Right cardiac atrium (tissue), 5 donors: Measurements from ENCODE around the gene MRPL10. TPM values are rescaled to one million over a fixed set of nuclear protein-coding genes. Genes with fewer than 3 reads are reported as not detected.

Experiments
- ATAC-seq, 2 donors: fragments of 200-7000 bp; cut with Tn5 transposase; one replicate each; pipeline versions ENCODE4 v1.8.0 to v1.9.1; 2020; ENCODE audit warnings: moderate library complexity in 2 of 2, mild to moderate bottlenecking in 1 of 2
- DNase-seq, 3 donors: peaks; one replicate each; pipeline ENCODE4 v3.0.0-alpha.2; 2020
- H3K27ac ChIP-seq: one replicate; pipeline ENCODE4 v1.5.1; 2013; ENCODE audit warnings: mild to moderate bottlenecking, low read length, control low read depth, moderate library complexity
- H3K27me3 ChIP-seq: one replicate; pipeline ENCODE4 v1.6.1; 2013; ENCODE audit not compliant: control insufficient read depth, insufficient read depth
- H3K4me1 ChIP-seq: one replicate; pipeline ENCODE4 v1.6.1; 2013; ENCODE audit warnings: low read length; ENCODE audit not compliant: control insufficient read depth, insufficient read depth
- H3K4me3 ChIP-seq: one replicate; pipeline ENCODE4 v1.5.1; 2013; ENCODE audit warnings: low read length, control low read depth
- H3K9me3 ChIP-seq: one replicate; pipeline ENCODE4 v1.6.1; 2013; ENCODE audit warnings: low read length; ENCODE audit not compliant: control insufficient read depth
- WGBS: extraction: QIAGEN DNeasy Blood & Tissue Kit; methylation state at CpG from one replicate; pipeline ENCODE4 v1.1.7; 2013; 5-methylcytosine and 5-hydroxymethylcytosine counted together
- intact Hi-C, 4 donors: fragments of 100-400 bp; cut with DNase I; formaldehyde crosslinking; loops; one replicate each; pipeline versions ENCODE4 v1.11.0 to v1.14.0; 2022 to 2023
- long read RNA-seq, 4 donors: library from polyadenylated mRNA; unstranded; transcript quantifications; one replicate each; pipeline ENCODE4 v2.0.0, GENCODE V29; 2020 to 2021
- polyA plus RNA-seq: library from polyadenylated mRNA; stranded (reverse); fragments of 200-250 nt; gene quantifications from one replicate; pipeline ENCODE4 v1.2.3, GENCODE V29; 2013
- total RNA-seq, 4 donors: library from RNA; stranded (reverse); fragmentation: NEBNext Ultra II Directional; extraction: Animal tissue kit (Norgen Biotek cat#: 25700); gene quantifications; one replicate each; pipeline ENCODE4 v1.2.1, GENCODE V29; 2021
- donor health status: healthy with polysubstance abuse.
- donor health status: DM: no; HTN: yes; CAD: no.
- donor health status: DM: no; HTN: no; CAD: no.
- donor health status: DM: no; HTN: yes; CAD: no; lungs with severe emphysema.
- donor health status: DM: yes; HTN: yes; CAD: no.

MRPL10 gene
- total RNA-seq (10 to 100 TPM; 37.7 to 52.3 (median 46.6) TPM), polyA plus RNA-seq (48.0 TPM)
- long read RNA-seq, donor 1, transcript MRPL10-202 (5 exons, 1,725 nt) = major isoform, 43 of 97 reads
- long read RNA-seq, donor 1, transcript MRPL10-203 (6 exons, 1,622 nt) = minor isoform, 15 of 97 reads
- long read RNA-seq, donor 1, partial matches to known transcripts = 36 of 97 reads
- long read RNA-seq, donor 1, other reads (novel, unspliced or antisense) = 2 of 97 reads
- long read RNA-seq, donor 2, transcript MRPL10-203 (6 exons, 1,622 nt) = minor isoform, 8 of 46 reads
- long read RNA-seq, donor 2, transcript MRPL10-202 (5 exons, 1,725 nt) = major isoform, 30 of 46 reads
- long read RNA-seq, donor 2, partial matches to known transcripts = 8 of 46 reads
- long read RNA-seq, donor 2, other reads (novel, unspliced or antisense) = 0 of 46 reads
- long read RNA-seq, donor 3, transcript MRPL10-203 (6 exons, 1,622 nt) = minor isoform, 20 of 159 reads
- long read RNA-seq, donor 3, transcript MRPL10-202 (5 exons, 1,725 nt) = major isoform, 61 of 159 reads
- long read RNA-seq, donor 3, partial matches to known transcripts = 74 of 159 reads
- long read RNA-seq, donor 3, other reads (novel, unspliced or antisense) = 2 of 159 reads
- long read RNA-seq, donor 4, transcript MRPL10-202 (5 exons, 1,725 nt) = major isoform, 34 of 65 reads
- long read RNA-seq, donor 4, transcript MRPL10-203 (6 exons, 1,622 nt) = minor isoform, 7 of 65 reads
- long read RNA-seq, donor 4, partial matches to known transcripts = 17 of 65 reads
- long read RNA-seq, donor 4, other reads (novel, unspliced or antisense) = 5 of 65 reads

- under 1% methylated on average over 42 of the region's 42 CpGs for WGBS
- peak within 1 kb of the TSS; percentile 47 for H3K4me3 ChIP-seq
- intact Hi-C loops = no loop called here
- H3K9me3 ChIP-seq = no peaks in the 10 kb centered on the region
- H3K27ac ChIP-seq = peak within 1 kb of the TSS; percentile 4
- ATAC-seq = peak; percentile 95 to 96
- H3K27me3 ChIP-seq = no peaks in the 10 kb centered on the region
- DNase-seq = peak; percentile 95 to 98 (median 97)
- H3K4me1 ChIP-seq = peaks cover 7% of the 10 kb centered on the region
These were observed at the start of gene MRPL10, which contains the start of gene LRRC46 for GRCh38 chr17:47831003-47831933. Gene MRPL10, minus strand, starts transcription at chr17:47831541. Its CDS starts 30 bp downstream, at chr17:47831511. Gene LRRC46, plus strand, starts transcription at chr17:47831670. Its CDS starts 320 bp downstream, at chr17:47831990.

GRCh38 chr17:47879776-47880454 lies 48.6 kb upstream of the MRPL10 start:
- DNase-seq = no peak
- Histone ChIP-seq H3K27ac (no peak overlapping the region), H3K9me3 (no peaks in the 10 kb centered on the region), H3K27me3 (no peaks in the 10 kb centered on the region), H3K4me1 (no peaks in the 10 kb centered on the region), H3K4me3 (no peak overlapping the region)
- intact Hi-C loops = no loop called here
- WGBS = 83% methylated on average over 8 of the region's 8 CpGs
- ATAC-seq = no peak

GRCh38 chr17:47879028-47879585 lies 47.8 kb upstream of the MRPL10 start:
- ATAC-seq = no peak
- 51% methylated on average over 2 of the region's 2 CpGs for WGBS

DNA sequence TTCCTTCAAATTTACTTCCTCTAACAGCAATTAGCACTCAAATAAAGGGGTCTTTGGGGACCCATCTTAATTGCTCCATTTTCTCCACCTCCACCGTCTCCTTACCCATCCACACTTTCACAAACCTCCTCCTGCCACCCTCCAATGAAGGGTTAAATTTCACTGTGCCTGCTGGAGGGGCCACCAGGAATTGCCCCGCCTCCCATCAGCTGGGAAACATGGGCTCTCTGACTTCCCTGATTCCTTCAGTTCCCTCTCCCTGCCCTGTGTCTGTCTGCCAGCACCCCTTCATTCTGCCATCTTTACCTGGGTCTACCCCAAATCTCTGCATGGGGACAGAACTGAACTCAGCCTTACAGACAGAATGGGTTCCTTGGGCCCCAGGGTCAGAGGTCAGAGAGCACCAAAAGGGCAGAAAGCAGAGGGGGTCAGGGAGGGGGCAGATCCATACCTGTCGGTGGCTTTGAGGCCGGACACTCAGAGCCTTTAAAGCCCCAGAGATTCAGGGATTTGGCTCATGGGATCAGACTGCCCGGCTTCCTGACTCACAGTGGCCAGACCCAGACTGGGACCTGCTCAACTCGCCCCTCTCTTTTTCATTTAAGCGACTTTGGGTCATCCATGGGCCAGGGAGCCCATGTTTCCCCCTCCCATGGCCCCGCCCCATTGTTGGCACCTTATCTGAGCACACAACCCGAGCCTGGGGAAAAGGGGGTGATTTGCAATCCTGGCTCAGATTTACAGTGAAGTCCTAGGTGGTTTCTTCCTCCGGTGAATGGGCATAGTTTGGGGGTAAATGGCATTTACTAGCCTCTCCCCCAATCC lies 47.1 kb upstream of the MRPL10 start:
- intact Hi-C loops = no loop called here
- DNase-seq (no peak), ATAC-seq (no peak)
- 53% methylated on average over 10 of the region's 10 CpGs for WGBS
- H3K27me3 ChIP-seq = no peaks in the 10 kb centered on the region
- no peaks in the 10 kb centered on the region for H3K9me3 ChIP-seq
- no peaks in the 10 kb centered on the region for H3K4me1 ChIP-seq
- H3K4me3 ChIP-seq = no peak overlapping the region
- H3K27ac ChIP-seq = no peak overlapping the region

More at GRCh38 chr17:47879028-47879585, 47.8 kb upstream of the MRPL10 start:
- Histone ChIP-seq H3K9me3 (no peaks in the 10 kb centered on the region), H3K27me3 (no peaks in the 10 kb centered on the region), H3K27ac (no peak overlapping the region), H3K4me1 (no peaks in the 10 kb centered on the region), H3K4me3 (no peak overlapping the region)
- intact Hi-C loops = no loop called here
- no peak for DNase-seq

- no peak for DNase-seq
- H3K9me3 ChIP-seq = no peaks in the 10 kb centered on the region
- intact Hi-C loops = no loop called here
- H3K4me3 ChIP-seq = no peak overlapping the region
- ATAC-seq = peak in 1 of 2 donors; percentile 14
- 49% methylated on average over 9 of the region's 9 CpGs for WGBS
- H3K27me3 ChIP-seq = no peaks in the 10 kb centered on the region
- no peak overlapping the region for H3K27ac ChIP-seq
- no peaks in the 10 kb centered on the region for H3K4me1 ChIP-seq
These were observed 46.2 kb upstream of the MRPL10 start for GRCh38 chr17:47877368-47878034.

DNA sequence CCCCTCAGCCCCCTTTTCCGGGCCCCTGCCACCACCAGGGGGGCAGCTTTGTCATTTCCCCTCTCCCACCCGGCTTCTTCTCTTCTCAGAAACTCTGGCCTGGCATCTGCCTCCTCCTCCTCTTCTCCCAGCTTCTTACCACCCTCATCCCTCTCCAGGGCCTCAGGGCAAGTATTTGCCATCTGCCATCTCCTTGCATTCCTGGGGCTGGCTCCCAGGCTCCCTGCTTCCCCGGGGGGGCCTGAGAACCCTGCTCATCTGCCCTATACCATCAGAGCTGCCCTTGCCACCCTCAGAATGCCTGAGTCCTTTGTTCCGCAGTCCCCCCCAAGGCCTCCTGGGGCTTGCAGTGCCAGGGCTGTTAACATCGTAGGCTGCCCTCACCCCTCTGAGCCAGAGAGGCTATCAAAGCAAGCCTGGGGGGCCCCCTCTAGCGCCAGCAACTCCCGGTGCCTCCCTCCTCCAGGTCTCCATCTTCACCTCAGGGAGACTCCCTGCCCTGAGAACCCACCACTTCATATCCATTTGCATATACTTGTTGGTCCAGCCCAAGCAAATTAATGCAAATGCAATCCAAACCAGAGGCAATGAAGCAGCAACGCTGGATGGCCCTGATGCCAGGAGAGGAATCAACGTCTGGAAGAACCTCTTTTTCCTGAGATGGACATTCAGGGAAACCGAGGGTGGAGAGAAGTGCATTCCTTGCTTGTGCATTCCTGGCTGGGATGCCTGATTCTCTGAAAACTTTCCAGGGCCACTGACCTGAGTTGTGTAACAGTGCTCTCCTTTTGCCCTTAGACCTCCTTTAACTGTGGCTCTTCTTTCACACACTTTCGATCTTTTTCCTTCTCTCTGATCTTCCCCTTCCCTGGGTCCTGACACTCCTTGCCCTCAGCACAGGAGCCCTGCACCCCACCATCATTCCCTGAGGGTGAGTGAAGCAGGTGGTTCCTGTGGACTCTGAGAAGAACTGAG lies 44.0 kb upstream of the MRPL10 start:
- no peaks in the 10 kb centered on the region for H3K9me3 ChIP-seq
- intact Hi-C loops = no loop called here
- H3K4me3 ChIP-seq = no peak overlapping the region
- DNase-seq (no peak), ATAC-seq (no peak)
- 55% methylated on average over 11 of the region's 11 CpGs for WGBS
- no peaks in the 10 kb centered on the region for H3K4me1 ChIP-seq
- H3K27me3 ChIP-seq = no peaks in the 10 kb centered on the region
- no peak overlapping the region for H3K27ac ChIP-seq

GRCh38 chr17:47873200-47874090 lies 42.1 kb upstream of the MRPL10 start:
- 50% methylated on average over 4 of the region's 4 CpGs for WGBS
- Histone ChIP-seq H3K4me3 (no peak overlapping the region), H3K4me1 (no peaks in the 10 kb centered on the region), H3K9me3 (no peaks in the 10 kb centered on the region), H3K27me3 (no peaks in the 10 kb centered on the region), H3K27ac (no peak overlapping the region)
- ATAC-seq (no peak), DNase-seq (no peak)
- intact Hi-C loops = no loop called here
